Colonic mucosa (tissue), 4 donors: Measurements from ENCODE around the gene RAP1GAP2. TPM values are rescaled to one million over a fixed set of nuclear protein-coding genes. Genes with fewer than 3 reads are reported as not detected.

Source experiments
- DNase-seq: peaks from one replicate; pipeline ENCODE4 v3.0.0-alpha.2; 2020
- H3K27ac ChIP-seq: fragments of 200-600 bp; one replicate; pipeline ENCODE4 v1.8.0; 2021
- H3K27me3 ChIP-seq: fragments of 200-600 bp; one replicate; pipeline ENCODE4 v1.8.0; 2021
- H3K36me3 ChIP-seq: fragments of 200-600 bp; one replicate; pipeline ENCODE4 v1.8.0; 2021
- H3K4me1 ChIP-seq: fragments of 200-600 bp; one replicate; pipeline ENCODE4 v1.8.0; 2021; ENCODE audit warnings: mild to moderate bottlenecking
- H3K4me3 ChIP-seq: fragments of 200-600 bp; one replicate; pipeline ENCODE4 v1.8.0; 2021
- H3K9ac ChIP-seq, 2 donors: one replicate each; pipeline ENCODE4 v1.7.0; 2013; ENCODE audit warnings: control low read depth in 2 of 2, low read depth in 2 of 2, low read length in 2 of 2
- H3K9me3 ChIP-seq: fragments of 200-600 bp; one replicate; pipeline ENCODE4 v1.8.0; 2021
- CTCF ChIP-seq: fragments of 200-600 bp; IDR thresholded peaks from one replicate; pipeline ENCODE4 v1.8.0; 2022; ENCODE audit warnings: antibody characterized with exemption, mild to moderate bottlenecking
- intact Hi-C: fragments of 100-400 bp; cut with DNase I; formaldehyde crosslinking; loops from one replicate; pipeline ENCODE4 v1.14.1; 2022
- total RNA-seq, 2 donors: library from RNA; stranded (reverse); fragmentation: NEBNext Ultra II Directional in 1 of 2; extraction: Animal tissue kit (Norgen Biotek cat#: 25700) in 1 of 2; gene quantifications; one replicate each; pipeline ENCODE4 v1.2.1, GENCODE V29; 2021
- donor health status: healthy.
- donor health status: DM: no; HTN: no; CAD: no.
- donor health status: DM: no; HTN: no; CAD: no.

RAP1GAP2 gene
- total RNA-seq, 2 donors from 2014 or later = 45.2 to 45.4 TPM

GRCh38 chr17:2786176-2786881 lies 9.9 kb upstream of the RAP1GAP2 start:
- no peaks in the 10 kb centered on the region for H3K27me3 ChIP-seq
- H3K4me3 ChIP-seq = no peak overlapping the region
- H3K4me1 ChIP-seq = no peaks in the 10 kb centered on the region
- H3K9ac ChIP-seq = no peak overlapping the region
- DNase-seq = peak; percentile 98
- no peaks in the 10 kb centered on the region for H3K36me3 ChIP-seq
- peak overlapping the region; percentile 36 for H3K27ac ChIP-seq
- no peaks in the 10 kb centered on the region for H3K9me3 ChIP-seq
- intact Hi-C loops = no loop called here
- TF ChIP-seq CTCF = peak; percentile 88

- H3K9me3 ChIP-seq = no peaks in the 10 kb centered on the region
- no peak overlapping the region for H3K9ac ChIP-seq
- no peaks in the 10 kb centered on the region for H3K36me3 ChIP-seq
- DNase-seq = no peak
- no peaks in the 10 kb centered on the region for H3K27me3 ChIP-seq
- no peaks in the 10 kb centered on the region for H3K4me1 ChIP-seq
- TF ChIP-seq CTCF = no peak
- no peak overlapping the region for H3K4me3 ChIP-seq
- intact Hi-C loops = no loop called here
- no peak overlapping the region for H3K27ac ChIP-seq
Measured at GRCh38 chr17:2789700-2790099, 6.5 kb upstream of the RAP1GAP2 start.

- no peak overlapping the region for H3K27ac ChIP-seq
- no peaks in the 10 kb centered on the region for H3K9me3 ChIP-seq
- intact Hi-C loops = no loop called here
- no peak for TF ChIP-seq CTCF
- H3K4me3 ChIP-seq = no peak overlapping the region
- H3K27me3 ChIP-seq = no peaks in the 10 kb centered on the region
- no peak for DNase-seq
- no peaks in the 10 kb centered on the region for H3K36me3 ChIP-seq
- peaks cover 5% of the 10 kb centered on the region for H3K4me1 ChIP-seq
- H3K9ac ChIP-seq = no peak overlapping the region
Measured at GRCh38 chr17:2792366-2793169, 3.7 kb upstream of the RAP1GAP2 start.

GRCh38 chr17:2794111-2794803 lies 2.0 kb upstream of the RAP1GAP2 start:
- no peak overlapping the region for H3K4me3 ChIP-seq
- intact Hi-C loops = no loop called here
- no peak for TF ChIP-seq CTCF
- no peaks in the 10 kb centered on the region for H3K36me3 ChIP-seq
- DNase-seq = no peak
- H3K4me1 ChIP-seq = peaks cover 10% of the 10 kb centered on the region
- no peak overlapping the region for H3K9ac ChIP-seq
- no peak overlapping the region for H3K27ac ChIP-seq
- no peaks in the 10 kb centered on the region for H3K9me3 ChIP-seq
- H3K27me3 ChIP-seq = no peaks in the 10 kb centered on the region

GRCh38 chr17:2795441-2796163 lies 636 bp upstream of the RAP1GAP2 start:
- H3K36me3 ChIP-seq = no peaks in the 10 kb centered on the region
- no peaks in the 10 kb centered on the region for H3K27me3 ChIP-seq
- no peak for DNase-seq
- H3K27ac ChIP-seq = peak overlapping the region; percentile 8
- H3K4me1 ChIP-seq = peaks cover 10% of the 10 kb centered on the region
- TF ChIP-seq CTCF = no peak
- H3K4me3 ChIP-seq = peak overlapping the region; percentile 32
- H3K9me3 ChIP-seq = no peaks in the 10 kb centered on the region
- intact Hi-C loops = no loop called here
- H3K9ac ChIP-seq = peak overlapping the region; percentile 51 to 61
